ENCODE data around the gene CCDC83. TPM values are rescaled to one million over a fixed set of nuclear protein-coding genes. Genes with fewer than 3 reads are reported as not detected.

Gene CCDC83
- total RNA-seq, 1 experiment from 2014 or later = not detected

- peak in 1 of 2 experiments; percentile 44 for DNase-seq (ENCODE audit: low read depth in 1 of 2, low spot score in 2 of 2)
- Histone ChIP-seq H3K27me3 (replicated peaks) (no peaks in the 10 kb centered on the region), H3K9me3 (replicated peaks) (no peaks in the 10 kb centered on the region), H3K4me3 (no peak overlapping the region), H3K4me1 (replicated peaks) (peaks cover 16% of the 10 kb centered on the region), H3K27ac (no peak overlapping the region; the same call in 1 of the 2 replicates), H3K36me3 (no peaks in the 10 kb centered on the region)
Measured at GRCh38 chr11:85884581-85885021, 29.4 kb downstream of the CCDC83 start.

- Histone ChIP-seq H3K27ac (no peak overlapping the region), H3K27me3 (replicated peaks) (no peaks in the 10 kb centered on the region)
Measured at GRCh38 chr11:85886089-85887056, 31.2 kb downstream of the CCDC83 start.

GRCh38 chr11:85889108-85889507 lies 33.9 kb downstream of the CCDC83 start:
- no peaks in the 10 kb centered on the region for H3K27me3 ChIP-seq (replicated peaks)
- peaks cover 27% of the 10 kb centered on the region for H3K4me1 ChIP-seq (replicated peaks)
- H3K4me3 ChIP-seq = no peak overlapping the region
- DNase-seq (ENCODE audit: low read depth in 1 of 2, low spot score in 2 of 2) = no peak
- H3K36me3 ChIP-seq = no peaks in the 10 kb centered on the region
- no peak overlapping the region for H3K27ac ChIP-seq
- H3K9me3 ChIP-seq (replicated peaks) = no peaks in the 10 kb centered on the region

More at GRCh38 chr11:85886089-85887056, 31.2 kb downstream of the CCDC83 start:
- no peak for DNase-seq (ENCODE audit: low read depth in 1 of 2, low spot score in 2 of 2)
- no peak overlapping the region for H3K4me3 ChIP-seq
- no peaks in the 10 kb centered on the region for H3K36me3 ChIP-seq
- peaks cover 28% of the 10 kb centered on the region for H3K4me1 ChIP-seq (replicated peaks)
- no peaks in the 10 kb centered on the region for H3K9me3 ChIP-seq (replicated peaks)

GRCh38 chr11:85889676-85890579 lies 34.7 kb downstream of the CCDC83 start:
- DNase-seq (ENCODE audit: low read depth in 1 of 2, low spot score in 2 of 2) = peak; percentile 63 to 65
- Histone ChIP-seq H3K36me3 (no peaks in the 10 kb centered on the region), H3K27me3 (replicated peaks) (no peaks in the 10 kb centered on the region), H3K9me3 (replicated peaks) (no peaks in the 10 kb centered on the region), H3K4me3 (no peak overlapping the region), H3K27ac (0 out of 2 replicates have a peak overlapping the region, but pooled peaks have one; percentile 39), H3K4me1 (replicated peaks) (peaks cover 18% of the 10 kb centered on the region)

- no peak for DNase-seq (ENCODE audit: low read depth in 1 of 2, low spot score in 2 of 2)
- Histone ChIP-seq H3K36me3 (no peaks in the 10 kb centered on the region), H3K27me3 (replicated peaks) (no peaks in the 10 kb centered on the region), H3K4me3 (no peak overlapping the region), H3K27ac (no peak overlapping the region), H3K9me3 (replicated peaks) (no peaks in the 10 kb centered on the region), H3K4me1 (replicated peaks) (peaks cover 15% of the 10 kb centered on the region)
Measured at GRCh38 chr11:85893395-85893794, 38.2 kb downstream of the CCDC83 start.

- Histone ChIP-seq H3K4me3 (no peak overlapping the region), H3K4me1 (replicated peaks) (peaks cover 5% of the 10 kb centered on the region; the same call in 1 of the 2 replicates), H3K36me3 (no peaks in the 10 kb centered on the region), H3K27ac (no peak overlapping the region), H3K27me3 (replicated peaks) (no peaks in the 10 kb centered on the region), H3K9me3 (replicated peaks) (no peaks in the 10 kb centered on the region)
- DNase-seq (ENCODE audit: low read depth in 1 of 2, low spot score in 2 of 2) = no peak
Measured at GRCh38 chr11:85896876-85897275, 41.7 kb downstream of the CCDC83 start.

GRCh38 chr11:85898456-85898855 lies 43.3 kb downstream of the CCDC83 start:
- no peak for DNase-seq (ENCODE audit: low read depth in 1 of 2, low spot score in 2 of 2)
- peaks cover 6% of the 10 kb centered on the region for H3K4me1 ChIP-seq (replicated peaks)
- H3K36me3 ChIP-seq = no peaks in the 10 kb centered on the region
- H3K27ac ChIP-seq = no peak overlapping the region
- H3K4me3 ChIP-seq = no peak overlapping the region
- H3K9me3 ChIP-seq (replicated peaks) = no peaks in the 10 kb centered on the region
- no peaks in the 10 kb centered on the region for H3K27me3 ChIP-seq (replicated peaks)

- Histone ChIP-seq H3K9me3 (replicated peaks) (no peaks in the 10 kb centered on the region), H3K27me3 (replicated peaks) (no peaks in the 10 kb centered on the region), H3K4me1 (replicated peaks) (peaks cover 8% of the 10 kb centered on the region), H3K4me3 (no peak overlapping the region), H3K27ac (no peak overlapping the region), H3K36me3 (no peaks in the 10 kb centered on the region)
- DNase-seq (ENCODE audit: low read depth in 1 of 2, low spot score in 2 of 2) = no peak
Measured at GRCh38 chr11:85902353-85902752, 47.2 kb downstream of the CCDC83 start.

- DNase-seq (ENCODE audit: low read depth in 1 of 2, low spot score in 2 of 2) = no peak
- no peak overlapping the region for H3K27ac ChIP-seq
- no peaks in the 10 kb centered on the region for H3K36me3 ChIP-seq
- H3K27me3 ChIP-seq (replicated peaks) = no peaks in the 10 kb centered on the region
- peaks cover 8% of the 10 kb centered on the region for H3K4me1 ChIP-seq (replicated peaks)
- no peak overlapping the region for H3K4me3 ChIP-seq
- H3K9me3 ChIP-seq (replicated peaks) = no peaks in the 10 kb centered on the region
Measured at GRCh38 chr11:85903406-85903805, 48.2 kb downstream of the CCDC83 start.

GRCh38 chr11:85903811-85904210 lies 48.6 kb downstream of the CCDC83 start:
- Histone ChIP-seq H3K27ac (no peak overlapping the region), H3K4me3 (no peak overlapping the region), H3K36me3 (no peaks in the 10 kb centered on the region), H3K9me3 (replicated peaks) (no peaks in the 10 kb centered on the region), H3K27me3 (replicated peaks) (no peaks in the 10 kb centered on the region), H3K4me1 (replicated peaks) (peaks cover 8% of the 10 kb centered on the region)
- DNase-seq (ENCODE audit: low read depth in 1 of 2, low spot score in 2 of 2) = no peak

GRCh38 chr11:85912414-85912813 lies 57.2 kb downstream of the CCDC83 start:
- H3K36me3 ChIP-seq = no peaks in the 10 kb centered on the region
- no peaks in the 10 kb centered on the region for H3K9me3 ChIP-seq (replicated peaks)
- DNase-seq (ENCODE audit: low read depth in 1 of 2, low spot score in 2 of 2) = no peak
- no peaks in the 10 kb centered on the region for H3K27me3 ChIP-seq (replicated peaks)
- H3K4me1 ChIP-seq (replicated peaks) = no peaks in the 10 kb centered on the region
- no peak overlapping the region for H3K4me3 ChIP-seq
- no peak overlapping the region for H3K27ac ChIP-seq

GRCh38 chr11:85913513-85913912 lies 58.3 kb downstream of the CCDC83 start:
- Histone ChIP-seq H3K27ac (no peak overlapping the region), H3K4me3 (no peak overlapping the region), H3K4me1 (replicated peaks) (no peaks in the 10 kb centered on the region; the same call in 1 of the 2 replicates), H3K9me3 (replicated peaks) (no peaks in the 10 kb centered on the region), H3K36me3 (no peaks in the 10 kb centered on the region), H3K27me3 (replicated peaks) (no peaks in the 10 kb centered on the region)
- no peak for DNase-seq (ENCODE audit: low read depth in 1 of 2, low spot score in 2 of 2)

GRCh38 chr11:85914425-85914824 lies 59.2 kb downstream of the CCDC83 start:
- no peak for DNase-seq (ENCODE audit: low read depth in 1 of 2, low spot score in 2 of 2)
- Histone ChIP-seq H3K27ac (no peak overlapping the region), H3K9me3 (replicated peaks) (no peaks in the 10 kb centered on the region), H3K4me1 (replicated peaks) (peaks cover 7% of the 10 kb centered on the region), H3K4me3 (no peak overlapping the region), H3K27me3 (replicated peaks) (no peaks in the 10 kb centered on the region), H3K36me3 (no peaks in the 10 kb centered on the region)

Data from SJSA1 (cell line).